RPMI7951 (cell line): ENCODE measurements around the gene METAP1D. TPM values are rescaled to one million over a fixed set of nuclear protein-coding genes. Genes with fewer than 3 reads are reported as not detected.

ENCODE experiments used
- DNase-seq: peaks from one replicate; pipeline ENCODE4 v3.0.0-alpha.2; 2012; ENCODE audit warnings: low read depth
- total RNA-seq: library from RNA; depleted of rRNA; stranded (reverse); fragments of >200 nt; shearing (Covaris generic); gene quantifications from 2 replicates; pipeline ENCODE4 v1.2.3, GENCODE V29; 2014

Gene METAP1D
- total RNA-seq, 1 experiment from 2014 or later = 11.3 TPM

DNA sequence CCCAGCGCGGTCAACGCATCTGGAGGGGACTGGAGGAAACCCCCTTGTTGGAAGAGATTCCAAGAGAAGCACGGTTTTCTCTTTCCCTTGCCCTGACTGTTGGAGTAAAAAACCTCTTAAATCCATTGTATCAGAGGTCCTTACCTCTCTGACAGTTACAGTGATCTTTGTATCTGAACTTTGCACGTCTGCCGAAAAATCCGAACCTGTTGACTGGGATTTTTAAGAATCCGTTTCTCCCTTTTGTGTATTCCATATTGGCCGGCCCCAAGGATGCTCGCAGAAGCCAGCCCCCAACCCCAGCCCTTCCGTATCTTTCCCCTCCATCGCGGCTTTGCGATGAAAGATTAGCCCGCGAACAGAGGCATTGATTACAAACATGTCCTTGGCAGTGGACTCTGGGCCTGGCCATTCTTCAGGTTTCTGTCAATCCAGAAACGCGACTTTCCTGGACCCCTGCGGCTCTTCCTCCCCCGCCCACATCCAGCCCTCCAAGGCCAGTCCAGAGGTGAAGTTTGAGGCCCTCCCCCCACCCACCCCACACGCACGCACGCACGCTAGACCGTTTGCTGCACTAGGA lies 81.0 kb downstream of the METAP1D start:
- DNase-seq = no peak

DNA sequence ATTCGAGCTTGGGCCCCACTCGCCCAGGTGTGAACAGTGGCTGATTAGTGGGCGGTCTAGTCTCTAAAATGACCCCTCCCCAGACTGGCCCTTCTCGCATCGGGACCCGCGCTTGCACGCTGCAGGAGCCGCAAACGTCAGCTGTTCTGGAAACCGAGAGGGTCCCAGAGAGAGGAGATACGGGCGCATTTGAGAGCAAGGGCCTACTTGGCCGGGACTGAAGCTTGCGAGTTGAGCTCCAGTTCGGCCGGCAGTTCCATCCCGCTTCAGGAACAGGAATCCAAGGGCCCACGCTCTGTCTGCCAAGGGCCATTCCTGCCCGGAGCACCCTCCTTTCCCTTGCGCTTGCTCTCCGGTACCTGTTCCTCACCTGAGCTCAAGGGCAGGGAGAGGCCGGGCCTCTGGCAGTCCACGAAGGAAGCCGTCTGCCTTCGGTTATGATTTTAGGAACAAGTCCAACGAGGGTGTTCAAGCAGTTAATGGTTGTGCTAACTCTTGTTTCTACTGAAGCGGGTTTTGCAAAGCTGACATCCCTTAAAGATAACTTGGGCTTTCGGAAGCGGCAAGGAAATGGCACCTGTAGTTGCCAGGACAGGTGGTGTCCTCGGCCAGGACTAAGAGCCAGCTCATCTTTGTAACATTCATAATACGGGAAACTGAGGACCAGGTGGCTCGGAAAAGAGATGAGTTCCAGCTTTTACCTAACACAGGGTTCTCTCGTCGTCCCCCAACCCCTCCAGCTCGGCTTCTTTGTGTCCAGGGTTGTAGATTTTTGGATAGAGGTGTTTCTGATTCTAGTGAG lies 81.7 kb downstream of the METAP1D start:
- no peak for DNase-seq

GRCh38 chr2:172082105-172082943 lies 82.6 kb downstream of the METAP1D start:
- no peak for DNase-seq

GRCh38 chr2:172082944-172083627 lies 83.3 kb downstream of the METAP1D start:
- DNase-seq = no peak

- DNase-seq = no peak
Observed at GRCh38 chr2:172083628-172084394, 84.1 kb downstream of the METAP1D start.

- peak; percentile 71 for DNase-seq
Observed at GRCh38 chr2:172084395-172084644, 84.6 kb downstream of the METAP1D start.

- DNase-seq = peak; percentile 98
Observed at GRCh38 chr2:172084645-172085459, 85.1 kb downstream of the METAP1D start.

- no peak for DNase-seq
Observed at GRCh38 chr2:172085460-172086159, 85.9 kb downstream of the METAP1D start, which contains the start of gene DLX1. DLX1 (plus strand) TSS chr2:172085507; CDS start chr2:172085678, 171 bp downstream.

DNA sequence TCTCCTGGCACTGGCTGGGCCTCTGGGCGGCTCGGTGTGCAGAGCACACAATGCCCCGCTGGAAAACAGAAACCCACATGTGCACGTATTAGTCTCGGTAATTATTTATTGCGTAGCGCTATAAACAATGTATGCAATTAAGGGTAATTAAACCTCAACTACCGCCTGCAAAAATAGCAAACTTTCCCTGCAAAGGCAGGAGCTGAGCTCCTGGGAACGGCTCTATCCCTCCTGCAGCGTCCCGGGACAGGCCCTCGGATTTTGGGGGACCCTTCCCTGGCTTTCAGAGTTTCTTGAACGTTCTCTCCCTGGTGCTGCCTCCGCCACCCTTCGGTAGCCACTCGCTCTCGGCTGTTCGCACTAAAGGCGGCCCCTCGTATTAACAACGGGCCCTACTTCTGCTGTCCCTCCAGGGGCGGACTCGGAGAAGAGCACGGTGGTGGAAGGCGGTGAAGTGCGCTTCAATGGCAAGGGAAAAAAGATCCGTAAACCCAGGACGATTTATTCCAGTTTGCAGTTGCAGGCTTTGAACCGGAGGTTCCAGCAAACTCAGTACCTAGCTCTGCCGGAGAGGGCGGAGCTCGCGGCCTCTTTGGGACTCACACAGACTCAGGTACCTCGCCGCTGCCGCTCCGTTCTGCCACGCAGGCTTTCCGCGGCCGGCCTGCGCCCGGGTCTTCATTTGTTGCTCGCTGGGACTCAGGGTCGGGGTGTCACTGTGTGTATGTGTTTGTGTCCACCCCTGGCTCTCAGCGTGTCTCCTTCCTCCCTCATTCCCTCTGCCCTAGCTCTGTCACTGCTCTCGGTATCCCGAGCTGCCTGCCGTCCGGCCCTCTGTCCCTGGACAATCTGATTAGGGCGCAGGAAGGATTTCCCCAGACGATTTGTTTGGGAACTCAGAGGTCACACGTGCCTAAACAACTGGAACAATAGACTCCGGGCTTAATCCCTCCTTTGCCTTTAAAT lies 86.8 kb downstream of the METAP1D start:
- peak; percentile 40 for DNase-seq

DNA sequence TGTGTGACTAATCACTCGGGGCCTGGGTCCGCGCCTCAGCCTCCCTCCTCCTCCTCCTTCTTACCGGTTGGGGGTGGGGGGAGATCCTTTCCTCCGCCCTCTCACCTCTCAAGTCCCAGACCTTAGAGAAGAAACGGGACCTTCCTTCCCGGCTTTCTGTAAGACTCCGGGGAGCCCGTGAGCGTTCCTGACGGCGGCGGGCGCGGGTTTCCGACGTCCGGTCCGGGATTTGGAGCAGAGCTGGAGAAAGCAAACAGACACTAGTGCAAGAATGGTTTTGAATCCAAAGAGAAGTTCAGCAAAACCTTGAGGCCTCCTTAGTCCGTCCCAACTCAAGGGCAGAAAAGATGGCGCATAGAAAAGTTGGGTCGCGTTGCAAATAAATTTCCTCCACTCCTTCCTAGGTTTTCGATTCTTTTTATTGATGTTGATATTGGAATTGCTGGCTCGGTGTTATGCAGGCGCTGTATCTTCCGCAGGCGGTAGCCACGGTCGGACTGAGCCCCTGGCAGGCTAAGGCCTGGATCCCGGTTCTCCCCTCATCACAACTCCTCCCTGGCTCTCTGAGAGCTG lies 87.5 kb downstream of the METAP1D start:
- no peak for DNase-seq

DNA sequence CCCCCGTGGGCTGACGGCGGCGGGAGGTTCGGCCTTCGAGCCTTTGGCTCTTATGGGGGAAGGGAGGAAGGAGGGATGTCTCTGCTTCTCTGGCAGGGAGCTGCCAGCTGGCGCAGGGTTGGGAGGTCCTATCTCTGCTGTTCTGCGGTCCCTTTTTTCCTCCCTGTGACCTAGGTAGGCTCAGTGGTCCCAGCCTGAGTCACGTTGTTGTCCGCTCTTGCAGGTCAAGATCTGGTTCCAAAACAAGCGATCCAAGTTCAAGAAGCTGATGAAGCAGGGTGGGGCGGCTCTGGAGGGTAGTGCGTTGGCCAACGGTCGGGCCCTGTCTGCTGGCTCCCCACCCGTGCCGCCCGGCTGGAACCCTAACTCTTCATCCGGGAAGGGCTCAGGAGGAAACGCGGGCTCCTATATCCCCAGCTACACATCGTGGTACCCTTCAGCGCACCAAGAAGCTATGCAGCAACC lies 88.1 kb downstream of the METAP1D start:
- no peak for DNase-seq

GRCh38 chr2:172088245-172089004 lies 88.7 kb downstream of the METAP1D start:
- no peak for DNase-seq

DNA sequence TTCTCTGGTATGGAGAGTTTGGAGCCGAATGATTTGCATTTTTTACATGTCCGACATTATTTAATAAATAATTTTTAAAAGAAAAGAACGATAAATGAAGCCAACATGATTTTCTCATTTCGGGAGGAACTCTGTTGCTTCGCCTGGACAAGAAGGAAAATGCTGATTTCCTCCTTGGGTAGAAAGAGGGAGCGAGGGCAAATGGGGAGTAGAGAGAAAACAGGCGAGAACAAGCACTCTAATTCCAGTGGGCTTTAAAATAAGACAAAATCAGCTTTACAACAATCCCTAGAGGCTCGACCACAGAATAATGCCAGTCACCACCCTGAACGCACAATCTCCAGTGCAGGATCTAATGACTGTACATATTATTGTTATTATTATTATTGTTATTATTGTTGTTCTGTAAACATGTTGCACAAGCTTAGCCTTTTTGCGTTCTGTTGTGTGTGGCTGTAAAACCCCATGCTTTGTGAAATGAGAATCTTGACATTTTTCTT lies 89.3 kb downstream of the METAP1D start:
- no peak for DNase-seq

DNA sequence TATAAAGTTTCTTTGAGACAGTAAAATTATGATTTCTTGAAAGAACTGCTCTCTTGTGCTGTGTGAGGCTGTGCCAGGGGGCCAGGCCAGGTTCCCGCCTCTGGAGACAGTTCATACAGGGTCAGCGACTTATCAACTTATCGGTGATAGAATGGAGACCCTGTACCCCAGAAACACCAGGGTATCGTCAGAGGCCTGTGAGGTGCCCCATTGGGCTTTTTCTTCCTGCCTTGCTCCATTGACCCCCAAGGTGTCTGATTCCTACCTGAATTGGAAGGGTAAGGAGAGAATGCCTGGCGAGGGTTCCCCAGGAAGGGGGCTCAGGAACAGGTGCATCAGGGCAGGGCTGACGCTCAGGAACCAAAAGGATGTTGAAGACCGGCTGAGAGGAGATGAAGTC lies 89.9 kb downstream of the METAP1D start:
- no peak for DNase-seq

GRCh38 chr2:172090044-172090961 lies 90.5 kb downstream of the METAP1D start:
- no peak for DNase-seq

DNA sequence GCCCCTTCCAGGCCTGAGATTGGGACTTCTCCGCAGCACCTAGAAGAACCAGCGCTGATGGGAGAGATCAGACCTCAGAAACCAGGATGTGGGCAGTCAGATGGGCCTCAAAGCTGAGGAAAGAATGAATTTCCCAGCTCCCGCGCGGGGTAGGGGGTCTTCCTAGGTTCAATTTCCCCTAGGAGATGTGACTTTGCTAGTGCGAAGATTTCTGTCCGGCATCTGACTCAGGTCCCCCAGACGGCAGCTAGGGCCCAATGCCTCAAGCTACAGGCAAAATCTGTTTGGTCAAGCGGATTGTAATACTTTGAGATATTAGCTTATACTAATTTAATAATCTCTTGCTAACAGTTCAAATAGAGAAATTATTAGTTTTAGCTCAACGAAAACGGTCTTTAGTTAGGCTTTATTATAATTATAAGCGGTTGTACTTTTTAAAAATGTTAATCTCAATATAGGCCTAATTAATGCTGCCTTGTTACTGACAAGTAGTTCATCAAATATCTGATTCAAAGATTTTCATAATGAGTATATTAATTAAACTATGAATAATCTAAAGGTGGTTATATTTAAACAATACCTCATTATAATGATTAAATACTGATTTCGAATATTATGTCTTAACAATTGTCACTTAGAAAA lies 91.4 kb downstream of the METAP1D start:
- DNase-seq = no peak
